GM19351 (cell line): ENCODE measurements around the gene C8G.

Experiments
- ATAC-seq: cut with Tn5 transposase; IDR thresholded peaks from one replicate; pipeline ENCODE4 v1.9.1; 2021; ENCODE audit warnings: mild to moderate bottlenecking, moderate library complexity; ENCODE audit not compliant: unreplicated experiment

C8G gene

DNA sequence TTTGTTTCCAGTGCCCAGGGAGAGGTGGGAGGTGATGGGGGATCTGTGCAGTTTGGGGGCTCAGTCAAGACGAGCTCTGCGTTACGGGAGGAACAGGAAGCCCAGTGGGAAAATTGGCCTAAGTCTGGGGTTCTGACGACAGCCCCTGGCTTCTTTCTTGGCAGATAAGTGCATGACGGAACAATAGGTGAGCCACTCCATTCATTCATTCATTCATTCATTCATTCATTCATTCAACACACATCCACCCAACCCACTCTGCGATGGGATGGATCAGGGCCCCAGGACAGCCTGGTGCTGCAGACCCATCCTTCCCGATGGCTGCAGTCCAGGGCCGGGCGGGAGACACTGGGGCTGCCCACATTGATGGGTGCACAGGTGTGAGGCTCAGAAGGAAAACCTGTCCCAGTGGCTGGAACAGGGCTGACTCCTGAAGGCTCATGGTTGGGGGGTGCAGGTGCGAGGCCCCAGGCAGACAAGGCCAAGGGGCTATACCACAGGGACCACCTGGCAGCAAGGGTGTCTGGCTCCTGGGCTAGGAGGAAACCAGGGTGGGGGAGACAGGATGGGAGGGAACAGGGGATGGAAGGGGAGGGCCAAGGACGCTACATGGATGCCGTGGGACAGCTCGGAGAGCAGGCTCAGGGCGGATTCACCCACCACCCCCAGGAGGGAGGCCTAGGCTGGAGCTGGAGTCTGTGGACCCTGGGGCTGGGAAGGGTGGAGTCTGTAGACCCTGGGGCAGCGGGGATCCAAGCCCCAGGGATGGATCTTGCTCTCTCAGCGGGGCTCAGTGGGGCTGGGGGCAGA, 35.8 kb downstream of the C8G start:
- ATAC-seq: no peak

DNA sequence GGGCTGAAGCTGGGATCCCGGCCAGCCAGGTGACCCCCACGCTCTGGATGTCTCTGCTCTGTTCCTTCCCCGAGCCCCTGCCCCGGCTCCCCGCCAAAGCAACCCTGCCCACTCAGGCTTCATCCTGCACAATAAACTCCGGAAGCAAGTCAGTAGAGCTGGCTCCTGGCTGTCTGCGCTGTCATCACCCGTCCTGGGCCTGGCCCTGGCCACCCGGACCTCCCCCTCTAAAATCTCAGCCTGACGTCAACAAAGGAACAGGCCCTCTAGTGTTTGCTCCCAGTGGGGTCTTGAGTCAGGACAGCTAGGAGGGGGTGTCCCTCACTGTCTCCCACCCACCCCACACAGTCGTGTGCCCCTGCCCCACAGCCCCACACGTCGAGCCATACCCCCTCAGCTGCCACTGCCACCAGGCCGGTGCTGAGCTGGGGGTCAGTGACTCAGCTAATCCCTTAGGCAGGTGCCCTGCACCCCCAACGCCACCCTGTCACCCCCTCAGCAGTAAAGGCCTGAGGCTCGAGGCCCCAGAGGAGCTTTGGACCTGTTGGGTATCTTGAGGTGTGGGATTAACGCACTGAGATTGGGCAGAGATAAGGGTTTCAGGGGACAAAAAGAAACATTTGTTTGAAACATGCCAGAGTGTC, 36.7 kb downstream of the C8G start:
- ATAC-seq: no peak

DNA sequence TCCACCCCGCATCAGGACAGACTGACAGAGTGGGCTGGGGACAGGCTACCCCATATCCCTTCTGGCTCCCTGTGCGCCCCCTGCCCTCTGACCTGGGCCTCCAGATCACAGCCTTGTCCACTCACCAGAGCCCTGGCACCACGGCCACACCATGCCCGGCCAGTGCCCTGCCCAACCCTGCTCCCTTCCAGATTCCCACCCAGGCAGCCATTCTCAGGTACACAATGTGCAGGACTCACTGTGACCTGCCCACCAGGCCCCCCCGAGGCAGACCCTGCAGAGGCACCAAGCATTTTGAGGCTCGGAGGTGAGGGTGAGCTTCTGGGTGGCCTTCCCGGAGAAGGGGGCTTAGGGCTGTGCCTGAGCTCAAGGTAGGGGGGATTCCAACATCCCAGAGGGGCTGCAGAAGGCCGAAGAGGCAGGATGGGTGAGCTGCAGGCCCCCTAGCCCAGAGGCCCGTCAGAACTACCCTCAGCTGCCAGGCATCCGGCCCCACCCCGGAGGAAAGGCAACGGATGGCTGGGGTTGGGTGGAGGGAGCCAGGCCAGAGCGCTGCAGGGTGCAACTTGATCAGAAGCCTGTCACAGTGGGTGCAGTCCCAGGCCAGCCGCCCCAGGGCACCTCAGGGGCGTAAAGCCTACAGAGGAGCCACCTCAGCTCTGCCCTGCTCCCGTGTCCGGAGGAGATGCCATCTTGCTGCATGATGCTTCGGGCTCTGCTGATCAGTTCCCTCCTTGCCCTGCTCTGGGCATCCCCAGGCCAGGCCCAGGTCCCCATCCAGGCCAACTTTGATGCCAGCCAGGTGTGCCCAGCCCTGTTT, 37.4 kb downstream of the C8G start, which contains the start of gene LCNL1:
TSS of gene LCNL1 (plus strand) at position 762 of the 820 bp plus-strand sequence. CDS start 594 bp downstream, outside the sequence.
- no peak for ATAC-seq

DNA sequence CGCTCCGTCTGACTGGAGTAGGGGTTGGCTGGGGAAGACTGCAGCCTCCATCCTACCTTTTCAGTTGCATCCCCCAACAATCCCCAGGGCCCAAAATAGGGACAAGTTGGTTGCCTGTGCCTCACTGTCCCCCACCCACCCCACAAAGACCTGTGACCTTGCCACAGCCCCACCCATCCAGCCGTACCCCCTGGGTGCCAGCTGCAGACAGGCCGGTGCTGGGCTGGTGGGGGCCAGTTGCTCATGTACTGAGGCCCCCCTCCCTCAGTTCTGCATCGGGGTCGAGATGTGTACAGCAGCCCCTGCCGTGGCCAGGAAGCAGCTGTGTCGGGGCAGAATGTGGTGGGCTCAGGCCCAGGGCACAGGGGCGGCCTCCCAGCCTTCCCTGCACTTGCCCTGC, 38.1 kb downstream of the C8G start:
- ATAC-seq: no peak

DNA sequence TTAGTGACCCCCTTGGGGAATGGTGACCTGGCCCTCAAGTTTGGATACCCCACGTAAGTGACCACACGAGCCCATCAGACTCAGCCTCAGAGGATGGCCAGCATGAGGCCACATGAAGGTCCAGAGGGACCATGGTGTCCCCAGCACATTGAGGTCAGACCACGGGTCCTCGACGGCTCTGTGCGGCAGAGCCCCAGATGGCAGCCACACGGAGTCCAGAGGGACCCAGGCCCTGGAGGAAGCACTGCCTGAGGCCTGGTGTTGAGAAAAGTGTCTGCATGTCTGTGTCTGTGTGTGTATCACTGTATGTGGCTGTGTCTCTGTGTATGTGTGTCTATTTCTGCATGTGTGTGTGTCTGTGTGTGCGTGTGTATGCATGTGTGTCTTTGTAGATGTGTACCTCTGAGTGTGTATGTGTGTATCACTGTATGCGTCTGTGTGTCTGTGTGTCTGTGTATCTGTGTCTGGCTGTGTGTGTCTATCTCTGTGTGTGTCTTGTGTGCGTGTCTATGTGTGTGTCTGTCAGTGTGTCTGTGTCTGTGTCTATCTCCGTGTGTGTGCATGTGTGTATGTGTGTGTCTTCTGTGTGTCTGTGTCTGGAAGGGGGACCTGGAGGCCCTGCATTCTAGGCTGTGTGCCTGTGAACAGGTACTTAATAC, 38.7 kb downstream of the C8G start:
- ATAC-seq: no peak

GRCh38 chr9:136984464-136985026, 39.5 kb downstream of the C8G start:
- ATAC-seq: no peak

- ATAC-seq: no peak
These were observed 40.1 kb downstream of the C8G start for GRCh38 chr9:136985027-136985602.

GRCh38 chr9:136985853-136986252, 40.8 kb downstream of the C8G start:
- no peak for ATAC-seq

- no peak for ATAC-seq
These were observed 43.8 kb downstream of the C8G start for GRCh38 chr9:136988872-136989271.

- ATAC-seq: no peak
These were observed 45.3 kb downstream of the C8G start for GRCh38 chr9:136990242-136990911.

DNA sequence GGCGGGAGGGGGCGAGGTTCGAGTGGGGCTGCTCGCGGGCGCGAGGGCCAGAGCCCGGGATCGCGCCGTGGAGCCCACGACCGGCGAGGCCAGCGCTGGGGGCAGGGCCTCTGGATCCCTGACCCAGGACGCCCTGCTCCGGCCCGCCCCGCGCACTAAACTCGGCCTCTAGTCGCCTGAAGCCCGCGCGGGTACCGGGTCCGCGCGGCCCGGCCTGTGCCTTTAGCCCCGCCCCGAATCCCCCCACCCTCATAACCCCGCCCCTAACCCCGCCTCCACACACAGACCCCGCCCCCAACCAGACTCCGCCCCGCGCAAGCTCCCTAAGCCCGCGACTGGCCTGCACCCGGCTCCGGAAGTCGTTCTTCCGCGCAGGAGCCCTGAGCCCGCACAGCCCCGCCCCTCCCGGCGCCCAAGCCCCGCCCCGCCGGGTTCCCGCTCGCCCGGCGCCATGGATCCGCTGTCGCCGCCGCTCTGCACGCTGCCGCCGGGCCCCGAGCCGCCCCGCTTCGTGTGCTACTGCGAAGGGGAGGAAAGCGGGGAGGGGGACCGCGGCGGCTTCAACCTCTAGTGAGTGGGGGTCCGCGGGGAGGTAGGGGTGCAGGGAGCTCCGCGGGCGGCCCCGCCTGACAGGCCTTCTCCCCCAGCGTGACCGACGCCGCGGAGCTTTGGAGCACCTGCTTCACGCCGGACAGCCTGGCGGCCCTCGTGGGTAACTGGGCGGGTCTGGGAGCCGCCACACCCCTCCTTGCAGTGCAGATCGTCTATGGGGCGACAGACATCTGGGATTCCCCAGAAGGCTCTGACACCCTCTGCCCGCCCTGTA, 47.2 kb downstream of the C8G start, which contains the start of gene PAXX:
TSS of gene PAXX (plus strand) at position 430 of the 826 bp plus-strand sequence. CDS start at position 452, 22 bp downstream.
- peak; percentile 85 for ATAC-seq

DNA sequence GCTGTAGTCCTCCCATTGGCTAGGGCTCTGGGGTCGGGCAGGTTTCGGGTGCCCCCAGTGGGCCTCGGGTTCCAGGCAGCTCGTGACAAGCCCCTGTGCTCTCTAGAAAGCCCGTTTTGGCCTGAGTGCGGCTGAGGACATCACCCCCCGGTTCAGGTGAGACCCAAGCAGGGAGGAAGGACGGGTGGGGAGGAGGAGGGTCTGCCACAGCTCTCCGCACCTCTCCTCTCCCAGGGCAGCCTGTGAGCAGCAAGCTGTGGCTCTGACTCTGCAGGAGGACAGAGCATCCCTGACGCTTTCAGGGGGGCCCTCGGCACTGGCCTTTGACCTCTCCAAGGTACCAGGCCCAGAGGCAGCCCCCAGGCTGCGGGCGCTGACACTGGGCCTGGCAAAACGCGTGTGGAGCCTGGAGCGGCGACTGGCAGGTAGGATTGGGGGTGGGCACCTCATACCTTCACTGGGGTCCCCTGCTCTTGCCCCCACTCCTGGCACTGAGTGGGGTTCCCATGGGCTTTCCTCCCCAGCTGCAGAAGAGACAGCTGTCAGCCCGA, 47.9 kb downstream of the C8G start:
- ATAC-seq: no peak

DNA sequence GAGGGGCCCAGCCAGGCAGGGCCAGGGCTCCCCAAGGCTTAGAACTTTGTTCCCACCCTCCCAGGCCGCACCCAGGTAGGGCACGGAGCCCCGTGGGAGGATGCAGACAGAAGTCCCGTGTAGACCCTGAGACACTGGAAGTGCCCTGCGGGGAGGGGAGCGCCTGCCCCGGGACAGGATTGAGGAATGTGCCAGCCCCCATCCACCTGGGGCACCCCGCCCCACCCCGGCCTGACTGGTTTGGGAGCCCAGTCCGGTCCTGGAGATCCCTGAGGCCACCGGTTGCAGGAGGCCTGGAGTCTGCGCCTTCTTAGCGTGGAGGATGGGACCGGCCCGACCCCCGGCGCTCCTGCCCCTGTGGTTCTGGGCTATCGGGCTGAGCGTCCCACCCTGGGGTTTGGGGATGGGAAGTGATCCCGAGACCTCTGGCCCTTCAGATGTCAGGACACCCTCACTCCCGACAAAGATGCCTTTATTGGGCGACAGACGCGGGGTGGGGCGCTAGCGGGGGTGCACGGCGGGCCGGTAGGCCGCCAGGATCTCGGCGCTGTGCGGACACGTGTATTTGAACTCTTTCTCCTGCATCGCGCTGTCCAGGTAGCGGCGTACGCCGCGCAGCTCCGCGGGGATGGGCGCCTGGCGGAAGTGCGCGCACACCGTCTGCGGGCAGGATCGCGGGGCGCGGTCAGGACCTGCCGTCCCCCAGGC, 49.3 kb downstream of the C8G start:
- no peak for ATAC-seq

DNA sequence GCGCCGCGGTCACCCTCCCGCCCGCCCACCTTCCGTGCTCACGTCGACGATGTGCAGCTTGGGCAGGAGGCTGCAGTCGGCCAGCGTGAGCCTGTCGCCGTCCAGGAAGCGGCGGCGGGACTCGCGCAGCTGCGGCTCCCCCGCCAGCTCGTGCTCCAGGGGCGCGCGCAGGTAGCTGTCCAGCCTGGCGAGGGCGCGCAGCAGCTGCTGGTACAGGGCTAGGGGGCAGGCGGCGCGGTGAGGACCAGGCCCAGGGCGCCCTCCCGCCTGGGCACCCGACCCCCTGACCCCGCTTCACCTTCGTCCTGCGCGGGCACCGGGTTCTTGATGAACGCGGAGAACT, 49.8 kb downstream of the C8G start:
- no peak for ATAC-seq

- no peak for ATAC-seq
These were observed 50.3 kb downstream of the C8G start for GRCh38 chr9:136995362-136995761.

- no peak for ATAC-seq
These were observed 50.8 kb downstream of the C8G start for GRCh38 chr9:136995772-136996311.
